DMS114 treated with DMSO at 0.1 percent for 48 hours (cell line): ENCODE results near the gene KL.

Source experiments
- DNase-seq: peaks from one replicate; lab custom pipeline; 2025; ENCODE audit not compliant: unreplicated experiment; lab: John Stamatoyannopoulos, UW

The KL gene

GRCh38 chr13:33003458-33004019 is 12.7 kb upstream of the KL start:
- no peak for DNase-seq

GRCh38 chr13:33004511-33004910 is 11.7 kb upstream of the KL start:
- DNase-seq = no peak

- no peak for DNase-seq
Observed at GRCh38 chr13:33006134-33006533, 10.1 kb upstream of the KL start.

GRCh38 chr13:33006638-33007037 is 9.6 kb upstream of the KL start:
- no peak for DNase-seq

- no peak for DNase-seq
Observed at GRCh38 chr13:33007237-33007636, 9.0 kb upstream of the KL start.

GRCh38 chr13:33007950-33008349 is 8.3 kb upstream of the KL start:
- no peak for DNase-seq

- no peak for DNase-seq
Observed at GRCh38 chr13:33008946-33009722, 7.1 kb upstream of the KL start.

- DNase-seq = no peak
Observed at GRCh38 chr13:33011828-33012470, 4.3 kb upstream of the KL start.

- DNase-seq = no peak
Observed at GRCh38 chr13:33014291-33014690, 1.9 kb upstream of the KL start.

GRCh38 chr13:33015241-33015668 is 968 bp upstream of the KL start:
- no peak for DNase-seq

- DNase-seq = no peak
Observed at GRCh38 chr13:33015791-33016323, 366 bp upstream of the KL start.

- DNase-seq = no peak
Observed at GRCh38 chr13:33017323-33017929, 1.2 kb downstream of the KL start.

GRCh38 chr13:33018886-33019285 is 2.7 kb downstream of the KL start:
- DNase-seq = no peak

- DNase-seq = no peak
Observed at GRCh38 chr13:33022986-33023385, 6.8 kb downstream of the KL start.

GRCh38 chr13:33025220-33025744 is 9.1 kb downstream of the KL start:
- DNase-seq = no peak

- DNase-seq = no peak
Observed at GRCh38 chr13:33026489-33027152, 10.4 kb downstream of the KL start.

GRCh38 chr13:33028620-33029019 is 12.4 kb downstream of the KL start:
- DNase-seq = no peak

- DNase-seq = no peak
Observed at GRCh38 chr13:33031277-33031676, 15.1 kb downstream of the KL start.

GRCh38 chr13:33032037-33032625 is 15.9 kb downstream of the KL start:
- no peak for DNase-seq

GRCh38 chr13:33033051-33033812 is 17.0 kb downstream of the KL start:
- no peak for DNase-seq
